Activated B cell treated with CpG ODN at 0.5 μM for 24 hours (primary cell): ENCODE results near the gene CILP2. TPM values are rescaled to one million over a fixed set of nuclear protein-coding genes. Genes with fewer than 3 reads are reported as not detected.

Source experiments
- ATAC-seq: fragments of 200-7000 bp; cut with Tn5 transposase; one replicate; pipeline ENCODE4 v1.10.0; 2021; ENCODE audit warnings: low read depth, mild to moderate bottlenecking, moderate library complexity
- CTCF ChIA-PET: fragments of 350-600 bp; sonication (Branson Sonifier 250); formaldehyde crosslinking; loops from one replicate; lab custom pipeline; 2021; ENCODE audit warnings: antibody characterized with exemption; lab: Charles Lee
- POLR2A ChIA-PET: fragments of 350-600 bp; sonication (Branson Sonifier 250); formaldehyde crosslinking; loops from one replicate; lab custom pipeline; 2021; ENCODE audit warnings: antibody characterized with exemption; lab: Charles Lee
- DNase-seq: peaks from one replicate; pipeline ENCODE4 v3.0.0; 2022
- H3K27ac Mint-ChIP-seq: one replicate; pipeline ENCODE4 v1.8.0; 2020; ENCODE audit warnings: mixed read lengths
- H3K27me3 Mint-ChIP-seq: one replicate; pipeline ENCODE4 v1.8.0; 2021; ENCODE audit warnings: mixed read lengths
- H3K36me3 Mint-ChIP-seq: one replicate; pipeline ENCODE4 v1.8.0; 2021; ENCODE audit warnings: low read depth, mixed read lengths
- H3K4me1 Mint-ChIP-seq: one replicate; pipeline ENCODE4 v1.8.0; 2021; ENCODE audit warnings: mixed read lengths
- H3K4me3 Mint-ChIP-seq: one replicate; pipeline ENCODE4 v1.8.0; 2020; ENCODE audit warnings: mild to moderate bottlenecking, mixed read lengths
- H3K9me3 Mint-ChIP-seq: one replicate; pipeline ENCODE4 v1.8.0; 2020; ENCODE audit warnings: mixed read lengths
- CTCF ChIP-seq: fragments of 200-600 bp; IDR thresholded peaks from one replicate; pipeline ENCODE4 v1.8.0; 2022; ENCODE audit warnings: antibody characterized with exemption, mild to moderate bottlenecking
- intact Hi-C: fragments of 100-400 bp; cut with micrococcal nuclease; formaldehyde crosslinking; loops from one replicate; pipeline ENCODE4 v1.15.1; 2024
- total RNA-seq: library from RNA; stranded (reverse); gene quantifications from 2 replicates; pipeline ENCODE4 v1.2.3, GENCODE V29; 2022

The CILP2 gene
- total RNA-seq, 1 donor from 2014 or later = 0.27 TPM

DNA sequence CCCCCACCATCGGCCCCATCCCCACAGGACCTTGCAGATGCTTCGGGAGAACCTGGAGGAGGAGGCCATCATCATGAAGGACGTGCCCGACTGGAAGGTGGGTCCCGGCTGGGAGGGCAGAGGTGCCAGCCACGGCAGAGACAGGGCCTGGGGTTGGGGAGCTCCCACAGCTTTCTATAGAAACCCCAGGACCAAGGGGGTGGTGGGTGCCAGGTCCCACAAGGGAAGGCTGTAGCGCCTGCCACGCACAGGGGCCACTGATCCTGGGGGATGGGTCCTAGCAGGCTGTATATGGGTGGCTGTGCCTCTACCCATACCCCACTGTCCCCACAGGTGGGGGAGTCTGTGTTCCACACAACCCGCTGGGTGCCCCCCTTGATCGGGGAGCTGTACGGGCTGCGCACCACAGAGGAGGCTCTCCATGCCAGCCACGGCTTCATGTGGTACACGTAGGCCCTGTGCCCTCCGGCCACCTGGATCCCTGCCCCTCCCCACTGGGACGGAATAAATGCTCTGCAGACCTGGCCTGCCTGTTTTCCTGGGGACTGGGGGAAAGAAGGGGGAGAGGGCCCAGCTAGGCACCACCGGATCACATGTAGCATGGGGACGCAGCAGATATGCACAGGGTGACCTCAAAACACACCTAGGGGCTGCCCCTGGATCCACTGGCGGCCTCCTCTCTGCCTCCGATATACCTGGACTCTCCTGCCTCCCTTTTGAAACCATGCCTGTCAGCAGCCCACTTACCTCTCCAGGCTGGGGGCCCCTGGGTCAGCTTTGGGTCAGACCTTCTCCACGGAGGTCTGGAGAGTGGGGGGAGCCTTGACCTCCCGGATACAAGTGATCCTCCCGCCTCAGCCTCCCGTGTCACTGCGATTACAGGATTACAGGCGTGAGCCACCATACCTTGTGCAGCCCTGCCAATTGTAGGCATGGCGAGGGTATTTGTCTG, 10.1 kb upstream of the CILP2 start:
- ChIA-PET CTCF (no interaction called here), POLR2A (interaction anchor here (0.9 kb wide), 1 partner anchor 8 kb away, joined by 5 read pairs; no protein-coding TSS in a partner anchor)
- ATAC-seq = no peak
- intact Hi-C loops = no loop called here
- TF ChIP-seq CTCF = no peak
- peaks cover 41% of the 10 kb centered on the region for H3K36me3 Mint-ChIP-seq
- H3K4me1 Mint-ChIP-seq = peaks cover 36% of the 10 kb centered on the region
- no peak for DNase-seq
- H3K4me3 Mint-ChIP-seq = no peak overlapping the region
- no peaks in the 10 kb centered on the region for H3K27me3 Mint-ChIP-seq
- H3K9me3 Mint-ChIP-seq = no peaks in the 10 kb centered on the region
- no peak overlapping the region for H3K27ac Mint-ChIP-seq

- TF ChIP-seq CTCF = no peak
- CTCF ChIA-PET = no interaction called here
- no peak for ATAC-seq
- intact Hi-C loops = no loop called here
- POLR2A ChIA-PET = interaction anchor here (0.9 to 1.3 kb wide), 2 partner anchors 9 to 115 kb away, joined by 5 to 6 read pairs; partner anchors contain the start of gene GMIP
- H3K9me3 Mint-ChIP-seq = no peaks in the 10 kb centered on the region
- H3K36me3 Mint-ChIP-seq = peaks cover 38% of the 10 kb centered on the region
- H3K4me1 Mint-ChIP-seq = peaks cover 34% of the 10 kb centered on the region
- H3K4me3 Mint-ChIP-seq = no peak within 1 kb of the TSS
- DNase-seq = no peak
- H3K27ac Mint-ChIP-seq = no peak within 1 kb of the TSS
- no peaks in the 10 kb centered on the region for H3K27me3 Mint-ChIP-seq
Measured at GRCh38 chr19:19528721-19529490, 9.2 kb upstream of the CILP2 start, which contains the start of gene YJEFN3. TSS of gene YJEFN3 (plus strand) at chr19:19528911. CDS start at chr19:19528933, 22 bp downstream.

DNA sequence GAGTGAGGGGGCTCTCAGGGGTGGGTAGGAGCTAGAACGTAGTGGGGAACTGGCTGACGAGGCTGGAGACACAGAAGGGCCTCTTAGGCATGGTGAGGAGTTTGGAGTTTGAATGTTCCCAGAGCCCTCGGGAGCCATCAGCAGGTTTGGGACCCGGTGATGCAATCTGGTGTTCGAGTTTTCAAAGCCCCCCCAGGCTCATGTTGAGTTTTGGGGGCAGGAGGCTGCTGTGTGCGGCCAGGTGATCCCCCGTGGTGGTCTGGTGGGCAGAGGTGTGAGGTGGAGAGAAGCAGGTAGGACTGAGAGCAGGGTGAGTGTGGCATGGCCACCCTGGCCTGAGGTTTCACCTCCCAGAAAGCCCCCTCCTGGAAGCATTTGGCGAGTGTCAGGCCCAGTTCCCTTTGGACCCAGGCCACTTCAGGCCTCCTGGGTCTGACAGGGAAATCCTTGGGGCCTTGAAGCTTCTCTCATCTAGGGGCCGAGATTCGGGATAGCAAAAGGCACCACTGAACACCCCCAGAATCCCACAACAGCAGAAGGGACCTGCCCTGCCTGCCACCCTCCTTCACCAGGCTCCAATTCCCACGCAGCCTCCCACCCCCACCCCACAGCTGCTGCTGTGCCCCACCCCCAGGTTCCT, 8.2 kb upstream of the CILP2 start:
- no peaks in the 10 kb centered on the region for H3K27me3 Mint-ChIP-seq
- DNase-seq (no peak), ATAC-seq (no peak)
- no peaks in the 10 kb centered on the region for H3K9me3 Mint-ChIP-seq
- H3K4me1 Mint-ChIP-seq = peaks cover 26% of the 10 kb centered on the region
- intact Hi-C loops = no loop called here
- ChIA-PET POLR2A (interaction anchor here (1.3 kb wide), 1 partner anchor 114 kb away, joined by 6 read pairs; the partner anchor contains the start of gene GMIP), CTCF (interaction anchor here (1.2 to 3.4 kb wide), 3 partner anchors 24 to 428 kb away, joined by 3 to 46 read pairs (median 3); partner anchors contain the start of gene GMIP)
- TF ChIP-seq CTCF = no peak
- H3K27ac Mint-ChIP-seq = no peak overlapping the region
- no peak overlapping the region for H3K4me3 Mint-ChIP-seq
- H3K36me3 Mint-ChIP-seq = peaks cover 36% of the 10 kb centered on the region

- intact Hi-C loops = no loop called here
- Mint-ChIP-seq H3K36me3 (peaks cover 36% of the 10 kb centered on the region), H3K9me3 (no peaks in the 10 kb centered on the region), H3K4me1 (peaks cover 21% of the 10 kb centered on the region), H3K27me3 (no peaks in the 10 kb centered on the region), H3K27ac (no peak overlapping the region), H3K4me3 (no peak overlapping the region)
- ATAC-seq (no peak), DNase-seq (no peak)
- no peak for TF ChIP-seq CTCF
- CTCF ChIA-PET = interaction anchor here (1.2 to 3.4 kb wide), 3 partner anchors 24 to 428 kb away, joined by 3 to 46 read pairs (median 3); partner anchors contain the start of gene GMIP
- POLR2A ChIA-PET = no interaction called here
Measured at GRCh38 chr19:19530423-19530804, 7.7 kb upstream of the CILP2 start.
